ENCODE data around the gene GPC2. TPM values are rescaled to one million over a fixed set of nuclear protein-coding genes. Genes with fewer than 3 reads are reported as not detected.

The GPC2 gene
- polyA plus RNA-seq, 2 of the 4 experiments (the other 2 are of a cell fraction), result 1.1 to 2.9 TPM

- TF ChIP-seq EP300 (IDR thresholded peaks at IDR 0.05), result no peak
- TF ChIP-seq EHF (CRISPR knock-in tag; IDR thresholded peaks at IDR 0.05), result no peak
- no peak for TF ChIP-seq FOSB (CRISPR knock-in tag; IDR thresholded peaks at IDR 0.05)
- TF ChIP-seq ELK1 (IDR thresholded peaks at IDR 0.05; ENCODE audit: low read depth, low read length), result no peak
- TF ChIP-seq EHMT2 (IDR thresholded peaks at IDR 0.05; ENCODE audit: low read depth), result no peak
- CTCF ChIA-PET, result interaction anchor here (0.6 to 2.5 kb wide), 8 partner anchors 10 to 185 kb away, joined by 3 to 17 read pairs (median 4); no protein-coding TSS in a partner anchor
- no peak for ATAC-seq
- Histone ChIP-seq H3K4me3 (no peak overlapping the region), H3K27ac (no peak overlapping the region), H3K4me1 (no peaks in the 10 kb centered on the region), H3K4me2 (no peak overlapping the region), H3K9me3 (no peaks in the 10 kb centered on the region)
- POLR2A ChIA-PET, result no interaction called here
- 94% methylated on average over 11 of the region's 13 CpGs for WGBS (ENCODE audit: missing lambda C conversion rate)
- no peak for DNase-seq (ENCODE audit: low read depth in 1 of 2, low spot score in 1 of 2)
- FAIRE-seq, result no peak
These were observed 45.4 kb upstream of the GPC2 start for GRCh38 chr7:100222445-100223132.

- Histone ChIP-seq H3K27ac (no peak overlapping the region), H3K4me1 (no peaks in the 10 kb centered on the region), H3K4me3 (no peak overlapping the region), H3K4me2 (no peak overlapping the region), H3K9me3 (no peaks in the 10 kb centered on the region)
- ATAC-seq (no peak), DNase-seq (ENCODE audit: low read depth in 1 of 2, low spot score in 1 of 2) (no peak), FAIRE-seq (no peak)
- WGBS (ENCODE audit: missing lambda C conversion rate), result 87% methylated on average over 14 of the region's 14 CpGs
- TF ChIP-seq TFCP2L1 (CRISPR knock-in tag; IDR thresholded peaks at IDR 0.05) (no peak), CTCF (IDR thresholded peaks at IDR 0.05) (no peak), RARB (CRISPR knock-in tag; IDR thresholded peaks at IDR 0.05) (no peak), REST (IDR thresholded peaks at IDR 0.05) (no peak)
- ChIA-PET POLR2A (no interaction called here), CTCF (interaction anchor here (0.6 to 2.5 kb wide), 8 partner anchors 11 to 186 kb away, joined by 3 to 17 read pairs (median 4); no protein-coding TSS in a partner anchor)
These were observed 44.7 kb upstream of the GPC2 start for GRCh38 chr7:100221767-100222444.

- H3K9me3 ChIP-seq, result no peaks in the 10 kb centered on the region
- DNase-seq (ENCODE audit: low read depth in 1 of 2, low spot score in 1 of 2) (no peak), FAIRE-seq (no peak), ATAC-seq (no peak)
- no peaks in the 10 kb centered on the region for H3K4me1 ChIP-seq
- CTCF ChIA-PET, result interaction anchor here (0.9 to 2.5 kb wide), 4 partner anchors 11 to 90 kb away, joined by 3 to 17 read pairs (median 5); no protein-coding TSS in a partner anchor
- POLR2A ChIA-PET, result no interaction called here
- no peak for TF ChIP-seq TFCP2L1 (CRISPR knock-in tag; IDR thresholded peaks at IDR 0.05)
- no peak overlapping the region for H3K27ac ChIP-seq
- whole genome bisulfite sequencing (ENCODE audit: missing lambda C conversion rate), result 83% methylated on average over 5 of the region's 5 CpGs
- no peak overlapping the region for H3K4me2 ChIP-seq
- H3K4me3 ChIP-seq, result no peak overlapping the region
These were observed 44.1 kb upstream of the GPC2 start for GRCh38 chr7:100221231-100221718.
